Retina (tissue), 1 donor: ENCODE data around the gene EML6.
A peak's percentile ranks its signal among the peaks of the same experiment; 100 is the strongest.
"Not testable (repeated sequence)": the region's sequence is repeated elsewhere in the genome, so short reads cannot be mapped to it uniquely, and the experiment has no call there.

Experiments used
- DNase-seq: peaks from one replicate; pipeline ENCODE4 v3.0.0-alpha.2; 2016

The EML6 gene

GRCh38 chr2:54975175-54975574 is 251.7 kb downstream of the EML6 start:
- DNase-seq, result no peak

- no peak for DNase-seq
Observed at GRCh38 chr2:54975598-54976492, 252.4 kb downstream of the EML6 start.

GRCh38 chr2:54977149-54977548 is 253.7 kb downstream of the EML6 start:
- peak; percentile 33 for DNase-seq

- DNase-seq, result no peak
Observed at GRCh38 chr2:54979321-54980044, 256.0 kb downstream of the EML6 start.

GRCh38 chr2:54981385-54981784 is 257.9 kb downstream of the EML6 start:
- no peak for DNase-seq

GRCh38 chr2:54983345-54984220 is 260.1 kb downstream of the EML6 start:
- no peak for DNase-seq

GRCh38 chr2:54984476-54984875 is 261.0 kb downstream of the EML6 start:
- DNase-seq, result no peak

GRCh38 chr2:54986264-54986663 is 262.8 kb downstream of the EML6 start:
- no peak for DNase-seq

- DNase-seq, result no peak
Observed at GRCh38 chr2:54988612-54989011, 265.1 kb downstream of the EML6 start.

- not testable (repeated sequence) for DNase-seq
Observed at GRCh38 chr2:54990694-54991093, 267.2 kb downstream of the EML6 start.

GRCh38 chr2:54995553-54995952 is 272.1 kb downstream of the EML6 start:
- no peak for DNase-seq

GRCh38 chr2:54997826-54998225 is 274.4 kb downstream of the EML6 start:
- DNase-seq, result no peak

GRCh38 chr2:54999182-54999581 is 275.7 kb downstream of the EML6 start:
- DNase-seq, result no peak

GRCh38 chr2:55000341-55000740 is 276.9 kb downstream of the EML6 start:
- DNase-seq, result no peak

GRCh38 chr2:55001716-55002115 is 278.3 kb downstream of the EML6 start:
- DNase-seq, result no peak

GRCh38 chr2:55003706-55004639 is 280.5 kb downstream of the EML6 start:
- DNase-seq, result no peak

GRCh38 chr2:55006306-55006705 is 282.8 kb downstream of the EML6 start:
- DNase-seq, result no peak

GRCh38 chr2:55009277-55010060 is 286.0 kb downstream of the EML6 start:
- no peak for DNase-seq

- peak; percentile 34 for DNase-seq
Observed at GRCh38 chr2:55010149-55010591, 286.7 kb downstream of the EML6 start.

GRCh38 chr2:55010915-55011314 is 287.5 kb downstream of the EML6 start:
- DNase-seq, result no peak
